GM18505 (cell line): Measurements from ENCODE around the gene PLEKHA5.

Experiments
- ATAC-seq: cut with Tn5 transposase; IDR thresholded peaks from one replicate; pipeline ENCODE4 v1.9.1; 2021; ENCODE audit not compliant: unreplicated experiment
- POLR2A ChIP-seq: IDR thresholded peaks from 4 replicates; pipeline ENCODE4 v1.6.1; 2011; ENCODE audit warnings: borderline replicate concordance; ENCODE audit not compliant: insufficient read depth, insufficient read length; ENCODE audit errors: extremely low read depth

Gene PLEKHA5

DNA sequence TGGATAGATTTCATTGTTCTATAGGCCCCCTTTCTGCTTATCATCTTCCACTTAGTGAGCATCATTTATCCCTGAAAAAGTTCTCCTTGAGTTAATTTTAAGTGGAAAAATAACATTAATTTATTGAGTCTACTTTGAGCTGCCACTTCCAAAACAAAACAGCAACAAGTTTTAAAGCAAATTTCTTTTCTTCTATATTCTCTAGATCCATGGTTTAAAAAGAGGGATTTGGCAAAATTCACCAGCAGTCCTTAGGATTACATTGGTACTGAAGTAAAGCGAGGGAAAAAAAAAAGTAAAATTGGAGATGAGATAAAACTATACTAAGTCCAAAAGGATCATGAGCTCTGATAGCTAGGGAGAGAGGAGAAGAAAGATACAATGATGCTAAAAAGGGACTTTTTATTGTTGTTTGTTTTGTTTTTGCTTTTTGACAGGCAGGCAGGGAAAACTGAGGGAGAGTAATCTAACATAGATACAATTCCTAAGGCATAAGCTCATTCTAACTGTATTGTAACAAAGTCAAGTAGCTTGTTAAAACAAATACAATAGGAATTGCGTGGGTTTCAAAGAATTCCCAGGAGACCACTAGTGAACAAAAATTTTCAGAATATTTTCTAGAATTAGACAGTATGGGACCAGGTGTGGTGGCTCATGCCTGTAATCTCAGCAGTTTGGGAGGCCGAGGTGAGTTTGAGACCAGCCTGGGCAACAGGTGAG, 19.2 kb upstream of the PLEKHA5 start:
- no peak for ATAC-seq
- no peak for TF ChIP-seq POLR2A

DNA sequence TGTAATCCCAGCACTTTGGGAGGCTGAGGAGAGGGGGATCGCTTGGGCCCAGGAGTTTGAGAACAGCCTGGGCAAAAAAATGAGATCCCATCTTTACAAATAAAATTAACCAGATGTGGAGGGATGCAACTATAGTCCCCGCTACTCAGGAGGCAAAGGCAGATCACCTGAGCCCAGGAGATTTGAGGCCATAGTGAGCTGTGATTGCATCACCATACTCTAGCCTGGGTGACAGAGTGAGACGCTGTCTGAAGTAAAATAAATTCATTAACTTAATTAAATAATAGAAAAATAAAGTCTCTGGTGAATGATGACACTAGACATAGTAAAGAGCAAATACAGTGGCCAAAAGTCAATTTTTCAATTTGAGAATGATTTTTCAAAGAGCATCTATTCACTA, 16.1 kb upstream of the PLEKHA5 start:
- ATAC-seq = no peak
- TF ChIP-seq POLR2A = no peak

DNA sequence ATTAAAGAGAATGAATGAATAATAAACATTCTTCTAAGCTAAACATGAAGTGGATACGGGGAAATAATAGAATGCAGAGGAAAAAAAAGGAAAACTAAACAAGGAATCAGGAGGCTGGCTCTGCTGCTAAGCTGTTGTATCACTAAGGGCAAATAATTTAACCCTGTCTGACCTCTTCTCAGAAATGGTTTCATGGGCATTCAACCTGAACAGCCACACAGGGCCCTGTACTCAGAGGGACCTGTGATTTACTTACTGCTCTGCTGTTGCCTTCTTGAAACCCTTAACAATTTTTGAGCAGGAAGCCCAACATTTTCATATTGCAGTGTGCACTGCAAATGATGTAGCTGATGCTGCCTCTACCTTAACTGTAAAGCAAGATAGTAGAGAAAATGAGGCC, 14.2 kb upstream of the PLEKHA5 start:
- no peak for TF ChIP-seq POLR2A
- no peak for ATAC-seq

DNA sequence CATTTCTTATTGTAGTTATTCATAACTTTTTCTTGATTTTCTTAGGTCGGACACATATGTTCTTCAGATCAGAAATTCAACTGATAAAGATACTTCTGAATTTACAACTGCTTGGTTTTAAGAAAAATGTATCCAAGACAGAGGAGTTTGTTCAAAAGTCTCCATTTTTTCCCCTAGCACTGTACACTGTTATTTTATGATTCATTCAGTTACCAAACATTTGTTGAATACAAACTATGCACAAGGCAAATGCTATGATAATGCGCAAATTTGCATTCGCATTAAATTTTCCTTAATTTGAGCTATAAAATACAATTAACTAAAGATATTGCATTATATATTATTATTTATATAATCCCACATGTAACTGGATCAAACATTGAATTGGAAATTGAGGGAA, 10.1 kb upstream of the PLEKHA5 start:
- no peak for ATAC-seq
- no peak for TF ChIP-seq POLR2A

DNA sequence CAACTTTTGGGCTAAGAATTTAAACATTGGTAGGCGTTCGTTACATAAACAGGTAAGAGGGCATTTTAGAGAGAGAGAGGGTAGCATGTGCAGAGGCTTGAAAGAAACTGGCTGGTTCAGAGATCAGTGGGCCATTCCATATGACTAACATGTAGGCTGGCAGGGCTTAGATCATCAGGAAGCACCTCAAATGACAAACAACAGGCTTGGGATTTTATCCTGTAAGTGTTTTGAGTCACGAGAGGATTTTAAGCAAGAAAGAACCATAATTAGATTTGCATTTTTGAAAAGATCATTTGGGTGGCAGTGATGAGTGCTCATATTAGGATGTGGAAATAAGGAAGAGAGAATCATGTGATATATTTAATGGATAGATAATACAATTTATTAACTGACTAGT, 8.7 kb upstream of the PLEKHA5 start:
- TF ChIP-seq POLR2A = no peak
- no peak for ATAC-seq

DNA sequence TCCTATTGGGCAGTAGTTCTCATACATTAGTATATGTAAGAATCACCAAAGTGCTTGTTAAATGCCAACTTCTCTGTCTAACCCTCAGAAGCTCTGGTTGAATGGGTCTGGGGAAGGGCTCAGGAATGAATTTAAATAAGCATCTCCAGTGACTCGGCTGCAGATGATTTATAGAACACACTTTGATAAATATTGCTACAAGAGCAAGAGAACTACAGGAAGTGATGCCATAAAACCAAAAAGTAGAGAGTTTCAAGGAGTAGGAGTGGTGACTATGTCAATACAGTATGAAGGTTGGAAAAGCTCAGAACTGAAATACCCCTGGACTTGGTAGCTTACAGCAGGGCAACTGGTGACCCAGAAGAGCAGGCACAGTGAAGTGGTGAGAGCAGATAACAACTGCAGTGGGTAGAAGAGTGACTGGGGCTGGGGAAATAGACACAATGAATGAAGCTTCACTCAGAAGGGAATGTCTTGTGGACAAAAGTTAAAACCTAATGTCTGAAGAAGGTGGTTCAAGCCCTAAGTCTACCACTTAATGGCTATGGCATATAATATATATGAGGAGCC, 8.0 kb upstream of the PLEKHA5 start:
- no peak for TF ChIP-seq POLR2A
- ATAC-seq = no peak

DNA sequence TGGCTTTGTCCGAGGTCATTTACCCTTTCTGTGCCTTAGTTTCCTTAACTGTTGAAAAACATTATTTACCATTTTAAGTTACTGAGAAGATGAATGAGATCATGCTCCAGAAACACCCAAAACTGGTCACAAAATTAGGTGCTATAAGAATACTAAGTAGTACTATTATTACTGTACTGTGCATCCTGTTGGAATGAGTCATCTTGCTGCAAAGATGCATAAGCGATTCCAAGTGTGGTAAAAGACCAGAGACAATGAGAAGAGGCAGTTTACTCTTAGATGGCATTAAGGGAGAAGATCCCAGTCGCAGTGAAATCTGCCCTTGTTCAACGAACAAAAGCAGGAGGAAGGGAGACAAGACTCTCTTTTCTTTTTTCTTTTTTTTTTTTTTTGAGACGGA, 4.2 kb upstream of the PLEKHA5 start:
- no peak for ATAC-seq
- TF ChIP-seq POLR2A = no peak

DNA sequence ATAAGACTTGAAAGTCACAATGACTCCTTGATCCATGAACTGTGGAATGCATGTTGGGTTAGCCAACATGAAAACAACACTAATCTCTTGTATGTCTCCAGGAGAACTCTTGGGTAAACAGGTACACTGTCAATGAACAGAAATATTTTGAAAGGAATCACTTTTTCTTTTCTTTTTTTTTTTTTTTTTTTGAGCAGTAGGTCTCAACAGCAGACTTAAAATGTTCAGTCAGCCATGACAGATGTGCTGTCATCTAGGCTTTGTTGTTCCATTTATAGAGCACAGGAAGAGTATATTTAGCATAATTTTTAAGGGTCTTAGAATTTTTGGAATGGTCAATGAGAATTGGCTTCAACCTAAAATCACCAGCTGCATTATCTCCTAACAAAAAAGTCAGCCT, 2.3 kb upstream of the PLEKHA5 start:
- TF ChIP-seq POLR2A = no peak
- ATAC-seq = no peak

DNA sequence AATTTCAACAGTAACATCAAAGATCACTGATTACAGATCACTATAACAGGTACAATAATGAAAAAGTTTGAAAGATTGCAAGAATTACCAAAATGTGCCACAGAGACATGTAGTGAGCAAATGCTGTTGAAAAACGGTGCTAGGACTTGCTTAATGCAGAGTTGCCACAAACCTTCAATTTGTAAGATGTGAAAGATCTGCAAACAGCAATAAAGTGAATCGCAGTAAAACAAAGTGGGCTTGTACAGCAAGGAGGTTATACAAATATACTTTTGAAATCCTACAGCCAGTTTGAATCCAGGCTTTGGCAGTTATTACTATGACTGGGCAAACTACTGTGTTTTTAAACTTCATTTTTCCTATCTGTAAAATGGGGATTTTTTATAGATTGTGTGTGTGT, 1.0 kb upstream of the PLEKHA5 start:
- no peak for TF ChIP-seq POLR2A
- no peak for ATAC-seq

DNA sequence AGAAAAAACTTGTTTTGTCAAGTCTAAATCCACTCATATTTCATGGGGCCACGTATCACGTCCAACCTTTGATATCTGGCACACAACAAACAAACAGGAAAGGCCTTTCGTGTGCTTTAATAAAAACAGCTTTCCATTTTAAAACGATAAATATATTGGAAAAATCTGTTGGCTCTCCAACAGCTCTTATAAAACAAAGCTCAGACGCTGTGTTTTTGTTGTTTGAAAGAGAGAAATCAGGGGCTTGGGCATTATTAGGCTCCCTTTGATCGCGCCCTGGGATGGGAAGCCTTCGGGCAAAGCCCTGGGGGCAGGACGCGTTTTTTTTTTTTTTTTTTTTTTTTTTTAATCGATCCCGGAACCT, 429 bp upstream of the PLEKHA5 start:
- TF ChIP-seq POLR2A = no peak
- no peak for ATAC-seq

DNA sequence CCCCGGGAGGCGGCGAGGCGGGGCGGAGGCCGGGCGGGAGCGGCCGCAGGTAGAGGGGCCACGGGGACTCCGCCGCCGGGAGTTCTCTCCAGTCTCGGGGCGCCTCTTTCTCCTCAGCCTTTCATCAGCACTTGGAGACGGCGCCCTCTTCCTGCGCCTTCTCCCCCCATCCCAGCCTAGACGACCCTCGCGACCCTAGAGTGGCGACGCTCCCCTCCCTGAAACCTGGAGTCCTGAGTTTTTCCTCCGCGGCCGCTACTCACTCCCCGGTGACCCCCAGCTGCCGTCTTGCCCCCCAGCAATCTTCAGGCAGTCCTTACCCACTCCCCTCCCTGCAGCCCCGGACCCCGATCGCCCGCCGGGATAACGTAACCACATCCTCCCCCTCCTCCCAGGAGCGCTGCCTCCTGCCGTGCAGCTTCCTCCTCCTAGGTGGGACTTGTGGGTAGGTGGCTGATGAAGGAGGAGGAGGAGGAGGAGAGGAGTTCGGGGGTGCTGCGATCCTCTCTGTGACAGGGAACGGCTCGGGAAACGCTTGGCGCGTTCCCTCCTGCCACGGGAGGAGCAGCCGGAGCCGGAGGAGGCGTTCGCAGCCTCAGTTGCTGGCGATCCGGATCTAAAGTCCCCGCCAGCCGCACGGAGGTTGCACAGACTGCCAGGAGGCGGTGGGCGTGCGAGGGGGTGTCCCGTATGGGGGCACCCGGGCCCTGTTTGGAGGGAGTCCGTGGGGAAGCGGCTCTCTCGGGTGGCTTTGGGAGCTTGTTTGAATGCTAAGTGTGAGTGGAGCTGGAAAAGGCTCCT, 891 bp downstream of the PLEKHA5 start:
- TF ChIP-seq POLR2A = no peak
- no peak for ATAC-seq

DNA sequence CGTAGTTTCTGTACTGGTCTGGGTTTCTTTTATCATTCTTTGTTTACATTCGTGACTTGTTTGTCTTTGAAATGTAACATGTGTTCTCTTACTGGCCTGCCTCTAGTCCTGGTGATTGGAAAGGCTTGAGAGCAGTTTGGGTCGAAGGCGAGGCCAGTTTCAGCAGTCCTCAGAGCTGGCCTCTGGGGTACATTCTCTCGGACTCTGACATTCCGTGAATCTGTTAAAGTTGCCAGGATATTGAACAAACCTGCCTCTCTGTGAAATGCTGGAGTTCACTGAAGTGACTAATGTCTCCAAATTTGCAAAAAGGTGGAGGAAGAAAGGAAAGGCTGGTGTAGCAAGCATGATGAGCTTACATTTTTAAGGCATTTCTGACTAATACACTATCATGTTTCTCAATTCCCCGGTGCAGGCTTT, 1.5 kb downstream of the PLEKHA5 start:
- no peak for TF ChIP-seq POLR2A
- no peak for ATAC-seq

DNA sequence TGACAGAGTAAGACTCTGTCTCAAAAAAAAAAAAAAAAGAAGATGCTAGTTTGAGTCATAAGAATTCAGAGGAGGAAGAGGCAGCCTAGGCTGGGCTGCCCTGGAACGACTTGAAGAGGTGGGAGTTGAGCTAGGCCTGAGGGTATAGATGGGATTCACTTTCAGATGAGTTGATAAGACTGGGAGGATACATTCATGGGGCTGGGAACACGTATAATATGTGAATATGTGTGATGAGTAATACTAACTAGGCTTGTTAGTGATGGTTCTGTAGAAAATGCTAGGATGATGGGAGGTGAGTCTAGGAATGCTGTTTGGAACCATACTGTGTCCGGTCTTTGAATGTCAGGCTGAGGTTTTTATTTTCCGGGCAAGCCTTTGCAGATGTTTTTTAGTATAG, 9.0 kb downstream of the PLEKHA5 start:
- TF ChIP-seq POLR2A = no peak
- no peak for ATAC-seq

DNA sequence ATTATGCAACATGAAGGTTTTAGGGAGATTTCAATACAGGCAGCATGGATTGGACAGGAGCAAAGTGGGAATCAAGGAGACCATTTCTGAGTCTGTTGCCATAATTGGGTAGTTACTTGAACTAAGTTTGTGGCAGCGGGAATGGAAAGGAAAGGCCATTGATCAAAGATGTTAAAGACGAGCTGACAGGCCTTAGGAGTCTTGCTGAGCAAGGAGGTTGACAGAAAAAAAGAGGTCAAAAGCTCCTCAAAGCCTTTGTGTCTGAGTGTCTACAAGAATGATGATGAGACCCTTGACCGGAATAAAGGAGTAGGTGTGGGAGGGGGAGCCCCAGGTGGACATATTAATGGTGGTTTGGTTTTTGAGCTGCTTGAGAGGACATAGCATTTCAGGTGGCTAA, 9.4 kb downstream of the PLEKHA5 start:
- no peak for TF ChIP-seq POLR2A
- ATAC-seq = no peak

DNA sequence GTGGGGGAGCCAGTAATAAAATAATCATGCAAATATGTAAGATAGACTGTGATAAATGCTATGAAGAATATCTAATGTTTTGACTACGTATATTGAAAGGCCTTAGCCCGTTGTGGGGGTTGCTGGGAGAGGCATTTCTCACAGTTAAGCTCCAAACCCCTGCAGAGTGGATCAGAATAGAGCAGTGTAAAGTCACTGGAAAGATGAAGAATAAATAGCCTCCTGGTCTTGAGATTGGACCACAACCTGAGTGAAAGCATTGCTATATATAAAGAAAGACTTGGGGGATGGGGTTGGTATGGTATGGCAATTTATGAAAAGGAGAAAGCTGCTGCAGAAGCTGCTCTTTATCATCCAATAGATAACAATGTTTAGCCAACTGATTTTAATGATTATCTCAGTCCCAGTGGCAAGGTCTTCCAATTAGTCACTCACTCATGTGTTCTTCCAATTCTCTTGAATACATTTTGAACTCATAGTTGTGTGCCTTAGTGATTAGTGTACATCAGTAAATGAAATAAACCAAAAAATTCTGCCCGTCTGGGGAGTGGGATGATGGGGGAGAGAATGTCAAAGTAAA, 10.2 kb downstream of the PLEKHA5 start:
- TF ChIP-seq POLR2A = no peak
- ATAC-seq = no peak
